ENCODE data around the gene P4HA2.

P4HA2 gene

DNA sequence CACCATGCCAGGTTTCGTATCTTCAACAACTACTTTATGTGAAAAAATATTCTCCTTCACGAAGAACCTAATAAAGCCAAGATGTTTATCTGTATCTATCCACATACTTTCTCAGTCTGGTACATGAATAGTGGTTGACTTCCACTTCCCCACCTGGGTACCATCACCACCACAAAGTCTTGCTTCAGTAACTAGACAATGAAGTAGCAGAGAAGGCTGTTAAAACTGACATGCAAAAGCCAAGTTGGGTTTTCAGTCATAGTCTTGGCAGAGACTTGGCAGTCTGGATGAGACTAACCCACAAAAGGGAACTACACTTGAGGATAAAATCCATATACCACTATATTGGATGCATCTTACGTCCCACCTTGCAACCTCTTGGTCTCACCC is 5.0 kb downstream of the P4HA2 start:
- no peak overlapping the region for H3K4me3 ChIP-seq (replicated peaks; ENCODE audit: low read depth, low read length)
- DNase-seq (ENCODE audit: low read depth) = no peak
- TF ChIP-seq CTCF (IDR thresholded peaks at IDR 0.05; ENCODE audit: low read length, missing control alignments) = no peak

GRCh38 chr5:132221781-132222648 is 5.6 kb downstream of the P4HA2 start:
- DNase-seq (ENCODE audit: low read depth) = peak; percentile 83
- H3K4me3 ChIP-seq (replicated peaks; ENCODE audit: low read depth, low read length) = no peak overlapping the region
- peak; percentile 17 for TF ChIP-seq CTCF (IDR thresholded peaks at IDR 0.05; ENCODE audit: low read length, missing control alignments)

DNA sequence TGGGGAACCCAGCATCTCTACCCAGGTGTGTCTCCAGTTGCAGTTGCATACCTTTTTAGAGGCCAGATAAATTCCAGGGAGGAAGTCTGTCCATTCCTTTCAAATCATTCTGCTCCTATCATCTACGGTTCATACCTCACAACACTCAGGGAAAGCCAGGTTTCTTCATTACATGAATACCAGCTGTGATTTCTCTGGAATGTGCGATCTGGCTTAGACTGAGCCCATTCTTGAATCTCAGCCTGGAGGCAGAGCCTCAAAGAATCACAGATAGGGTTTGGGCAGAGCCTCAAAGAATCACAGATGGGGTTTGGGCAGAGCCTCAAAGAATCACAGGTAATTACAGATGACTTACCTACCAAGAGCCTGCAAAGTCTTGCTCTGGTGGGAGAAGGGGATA is 7.2 kb downstream of the P4HA2 start:
- no peak for TF ChIP-seq CTCF (IDR thresholded peaks at IDR 0.05; ENCODE audit: low read length, missing control alignments)
- DNase-seq (ENCODE audit: low read depth) = peak; percentile 17
- no peak overlapping the region for H3K4me3 ChIP-seq (replicated peaks; ENCODE audit: low read depth, low read length)

DNA sequence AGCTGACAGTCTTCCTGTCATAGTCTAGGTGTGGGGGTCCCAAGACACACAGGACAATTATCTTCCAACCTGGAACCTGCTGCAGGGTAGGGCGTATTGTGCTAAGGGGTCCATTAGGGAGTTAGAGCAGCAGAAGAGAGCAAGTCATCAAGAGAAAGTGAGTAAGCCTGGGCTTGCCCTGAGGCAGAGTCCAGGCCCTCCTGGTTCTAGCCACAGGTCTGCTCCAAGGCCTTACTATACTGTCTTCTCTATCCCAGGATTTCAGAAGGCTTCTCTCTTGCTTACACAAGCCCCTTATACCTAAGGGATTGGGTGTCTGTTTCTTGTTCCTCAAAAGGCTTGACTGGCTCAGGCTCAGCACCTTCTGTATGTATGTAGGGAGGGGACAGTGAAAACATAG is 7.7 kb downstream of the P4HA2 start:
- no peak for TF ChIP-seq CTCF (IDR thresholded peaks at IDR 0.05; ENCODE audit: low read length, missing control alignments)

DNA sequence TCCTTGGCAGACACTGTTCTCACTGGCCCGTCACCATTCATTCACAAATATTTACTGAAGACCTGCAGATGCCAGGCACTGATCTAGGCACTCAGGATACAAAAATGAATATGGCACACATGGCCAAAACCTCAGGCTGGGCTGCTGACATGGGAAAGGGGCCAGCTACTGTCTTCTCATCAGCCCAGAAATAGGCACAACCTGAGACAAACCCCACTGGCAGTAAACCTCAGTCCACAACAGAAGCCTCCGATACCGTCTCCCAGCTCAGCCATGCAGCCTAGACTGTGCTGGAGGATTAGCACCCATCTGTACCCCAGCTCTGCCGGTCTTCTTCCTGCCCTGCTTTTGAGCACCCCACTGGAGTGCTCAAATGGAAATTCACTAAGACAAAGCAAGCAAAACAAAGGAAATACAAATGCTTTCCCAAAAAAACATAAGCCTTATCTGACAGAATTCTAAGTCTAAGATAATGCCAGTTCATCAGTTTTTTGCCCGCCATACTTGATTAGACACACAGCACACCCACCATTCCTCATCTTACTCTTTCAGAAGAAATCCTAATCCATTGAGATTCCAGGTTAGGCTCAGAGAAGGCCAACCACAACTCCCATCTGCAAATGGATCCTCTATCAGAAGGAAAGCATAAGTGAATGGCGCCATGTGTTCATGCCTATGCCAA is 8.2 kb downstream of the P4HA2 start:
- TF ChIP-seq CTCF (IDR thresholded peaks at IDR 0.05; ENCODE audit: low read length, missing control alignments) = no peak
- no peak for DNase-seq (ENCODE audit: low read depth)
- no peak overlapping the region for H3K4me3 ChIP-seq (replicated peaks; ENCODE audit: low read depth, low read length)

More for the DNA sequence above, 7.7 kb downstream of the P4HA2 start:
- H3K4me3 ChIP-seq (replicated peaks; ENCODE audit: low read depth, low read length) = no peak overlapping the region
- no peak for DNase-seq (ENCODE audit: low read depth)

DNA sequence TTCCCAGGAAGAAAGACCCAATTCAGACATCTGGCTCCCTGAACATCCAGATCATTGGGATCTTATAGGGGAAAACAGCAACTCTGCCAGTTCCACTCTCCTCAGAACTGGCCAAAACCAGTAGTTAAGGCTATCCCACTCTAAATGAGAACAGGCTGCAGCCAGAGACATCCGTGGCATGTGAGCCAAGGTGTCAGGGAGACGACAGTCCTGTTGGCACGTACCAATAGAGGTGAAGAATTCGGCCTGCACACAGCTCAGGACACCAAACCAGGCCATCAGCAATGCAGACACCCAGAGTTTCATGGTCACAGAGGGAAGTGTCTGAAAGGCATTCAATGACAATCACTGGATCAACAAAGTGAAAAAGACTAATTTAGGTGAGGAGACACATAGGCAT is 9.3 kb downstream of the P4HA2 start:
- TF ChIP-seq CTCF (IDR thresholded peaks at IDR 0.05; ENCODE audit: low read length, missing control alignments) = no peak
- no peak for DNase-seq (ENCODE audit: low read depth)
- no peak overlapping the region for H3K4me3 ChIP-seq (replicated peaks; ENCODE audit: low read depth, low read length)
